T47D (cell line): ENCODE measurements around the gene MGAT5.

Experiments used
- DNase-seq, 2 experiments: peaks; one replicate each; pipeline versions ENCODE4 v3.0.0 to v3.0.0-alpha.2; 2011 to 2012; ENCODE audit warnings: low read depth in 1 of 2, low spot score in 1 of 2
- JUND ChIP-seq: IDR thresholded peaks from 2 replicates; pipeline ENCODE4 v1.6.1; 2012; ENCODE audit warnings: low read depth
- in situ Hi-C: cut with HindIII; loops from 2 replicates; pipeline ENCODE4 v1.10.0; 2016; ENCODE audit warnings: low sequenced_read_pairs, low pct_unique_long_range_greater_than_20kb

The MGAT5 gene

DNA sequence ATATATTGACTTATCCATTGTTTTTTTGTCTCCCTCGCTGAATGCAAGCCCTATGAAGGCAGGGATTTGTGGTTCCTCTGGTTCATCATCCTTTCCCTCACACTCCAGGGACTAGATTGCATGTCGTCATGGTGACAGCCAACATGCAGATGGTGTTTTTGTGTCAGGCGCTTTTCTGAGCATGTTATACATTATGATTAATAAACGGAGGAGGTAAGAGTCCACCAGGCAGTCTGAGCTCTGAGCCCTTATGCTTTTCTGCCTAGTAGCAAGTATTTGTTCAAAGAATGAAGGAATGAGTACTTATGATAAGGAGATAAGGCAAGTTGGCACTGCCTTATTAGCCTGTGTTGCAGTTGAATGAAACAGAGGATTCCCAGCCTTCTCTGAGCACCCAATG, 181.6 kb downstream of the MGAT5 start:
- TF ChIP-seq JUND, result no peak
- in situ Hi-C loops, result no loop called here
- DNase-seq, result peak in 1 of 2 experiments; percentile 13

DNA sequence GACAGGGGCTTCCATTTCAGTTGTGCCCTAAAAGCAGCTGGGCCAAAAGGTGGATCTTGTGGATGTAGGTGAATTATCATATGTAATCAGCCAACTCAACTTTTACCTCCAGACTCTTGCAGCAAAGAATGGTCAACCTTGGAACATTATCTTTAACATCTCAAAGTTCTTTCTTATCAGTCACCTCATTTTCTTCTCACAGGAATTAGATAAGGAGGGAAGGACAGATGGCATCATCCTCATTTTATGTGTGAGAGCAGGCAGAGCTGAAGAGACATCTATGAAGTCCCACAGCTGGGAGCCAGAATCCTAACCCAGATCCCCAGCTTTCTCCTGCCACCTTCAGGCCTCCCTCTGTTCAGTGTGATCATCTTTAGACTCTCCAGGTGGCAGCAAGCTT, 182.1 kb downstream of the MGAT5 start:
- no peak for TF ChIP-seq JUND
- DNase-seq, result no peak
- in situ Hi-C loops, result no loop called here

GRCh38 chr2:134436706-134437105, 182.8 kb downstream of the MGAT5 start:
- DNase-seq, result peak in 1 of 2 experiments; percentile 13
- TF ChIP-seq JUND, result no peak
- in situ Hi-C loops, result no loop called here

DNA sequence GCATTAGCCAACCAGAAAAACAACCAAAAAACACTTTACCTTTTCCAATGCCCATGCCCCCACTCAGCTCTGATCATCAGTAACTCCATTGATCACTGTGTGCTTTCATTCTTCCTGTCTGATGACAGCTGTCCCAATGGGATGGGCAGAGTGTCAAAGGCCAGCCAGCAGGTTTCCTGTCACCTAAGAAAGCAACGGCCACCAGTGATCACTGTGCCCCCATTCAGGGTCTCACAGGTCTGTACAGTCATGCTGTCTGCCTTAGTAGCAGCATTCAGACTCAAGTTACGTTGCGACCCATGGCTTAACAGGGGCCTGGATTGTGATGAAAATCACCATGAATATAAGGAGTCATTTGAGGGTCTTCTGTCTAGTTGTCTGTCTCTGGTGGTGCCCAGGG, 184.5 kb downstream of the MGAT5 start:
- in situ Hi-C loops, result no loop called here
- no peak for TF ChIP-seq JUND
- no peak for DNase-seq

DNA sequence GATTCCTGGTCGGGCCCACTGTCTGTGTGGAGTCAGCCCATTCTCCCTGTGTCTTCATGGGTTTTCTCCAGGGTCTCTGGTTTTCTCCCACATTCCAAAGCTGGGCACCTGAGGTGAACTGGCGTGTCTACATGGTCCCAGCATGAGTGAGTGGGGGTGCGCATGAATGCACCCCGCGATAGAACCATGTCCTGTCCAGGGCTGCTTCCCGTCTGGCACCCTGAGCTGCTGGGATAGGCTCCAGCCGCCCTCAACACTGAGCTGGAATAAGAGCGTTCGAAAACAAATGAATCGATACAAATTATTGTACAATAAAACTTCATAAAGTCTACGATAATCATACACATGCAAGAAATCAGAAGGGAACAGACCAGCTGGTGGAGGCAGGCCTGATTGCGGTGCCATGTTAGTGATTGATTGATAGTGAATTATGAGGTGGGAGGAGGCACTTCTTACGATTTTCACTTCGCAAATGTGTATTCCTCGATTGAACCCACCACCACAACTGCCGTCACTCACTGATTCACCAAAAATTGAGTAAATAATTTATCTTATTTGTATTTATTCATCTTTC, 186.6 kb downstream of the MGAT5 start:
- no peak for DNase-seq
- TF ChIP-seq JUND, result no peak
- in situ Hi-C loops, result no loop called here

- DNase-seq, result no peak
- TF ChIP-seq JUND, result no peak
- in situ Hi-C loops, result no loop called here
These were observed 187.4 kb downstream of the MGAT5 start for GRCh38 chr2:134441153-134441863.

DNA sequence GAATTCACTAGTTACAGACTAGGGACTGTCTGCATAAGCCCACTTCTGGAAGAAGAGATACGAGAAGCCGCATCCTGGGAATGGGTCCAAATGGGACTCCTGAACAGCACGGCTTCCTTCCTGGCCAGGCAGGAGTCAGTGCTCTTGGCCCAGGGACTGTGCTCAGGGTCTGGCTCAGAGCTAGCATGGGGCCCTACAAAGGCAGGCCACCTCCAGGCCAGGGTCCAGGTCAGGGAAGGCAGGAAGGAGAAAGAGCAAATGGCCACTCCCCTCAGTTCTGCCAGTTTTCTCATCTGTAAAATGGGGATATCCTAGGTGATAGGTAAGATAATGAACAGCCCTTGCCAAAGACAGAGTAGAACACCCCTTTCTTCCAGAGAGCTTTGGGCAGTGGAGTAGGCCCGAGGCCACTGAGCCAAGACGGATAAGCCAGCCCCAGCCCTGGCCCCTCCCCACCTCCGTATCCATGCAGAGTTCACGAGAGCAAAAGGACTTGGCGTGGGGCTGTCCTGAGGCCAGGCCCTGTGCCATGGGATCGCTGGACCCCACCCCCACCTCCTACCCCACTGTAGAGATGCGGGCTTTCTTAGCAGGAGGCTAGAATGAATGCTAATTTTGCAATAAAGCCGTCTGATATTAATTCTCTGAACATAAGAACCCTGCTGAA, 190.1 kb downstream of the MGAT5 start:
- no peak for TF ChIP-seq JUND
- DNase-seq, result no peak
- in situ Hi-C loops, result no loop called here

- no peak for TF ChIP-seq JUND
- no peak for DNase-seq
- in situ Hi-C loops, result no loop called here
These were observed 191.2 kb downstream of the MGAT5 start for GRCh38 chr2:134445116-134445515.

DNA sequence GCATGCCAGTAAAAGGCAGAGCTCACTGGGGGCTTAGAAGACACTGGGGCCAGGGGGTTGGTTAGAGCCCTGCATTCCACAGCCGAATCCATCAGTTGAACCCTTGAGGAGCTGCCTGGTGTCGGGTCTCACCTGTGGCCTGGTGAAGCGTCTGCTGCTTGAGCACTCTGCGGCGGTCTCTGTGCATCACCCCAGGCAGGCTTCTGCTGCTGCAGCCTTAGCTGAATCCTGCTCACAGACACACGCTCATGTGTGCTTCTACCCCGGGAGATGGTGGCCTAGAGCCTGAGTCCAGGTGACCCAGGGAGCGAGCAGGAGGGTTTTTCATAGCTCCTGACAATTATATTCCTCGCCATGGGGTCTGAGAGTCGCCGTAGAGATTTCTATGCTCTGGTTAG, 192.1 kb downstream of the MGAT5 start:
- DNase-seq, result no peak
- in situ Hi-C loops, result no loop called here
- no peak for TF ChIP-seq JUND

DNA sequence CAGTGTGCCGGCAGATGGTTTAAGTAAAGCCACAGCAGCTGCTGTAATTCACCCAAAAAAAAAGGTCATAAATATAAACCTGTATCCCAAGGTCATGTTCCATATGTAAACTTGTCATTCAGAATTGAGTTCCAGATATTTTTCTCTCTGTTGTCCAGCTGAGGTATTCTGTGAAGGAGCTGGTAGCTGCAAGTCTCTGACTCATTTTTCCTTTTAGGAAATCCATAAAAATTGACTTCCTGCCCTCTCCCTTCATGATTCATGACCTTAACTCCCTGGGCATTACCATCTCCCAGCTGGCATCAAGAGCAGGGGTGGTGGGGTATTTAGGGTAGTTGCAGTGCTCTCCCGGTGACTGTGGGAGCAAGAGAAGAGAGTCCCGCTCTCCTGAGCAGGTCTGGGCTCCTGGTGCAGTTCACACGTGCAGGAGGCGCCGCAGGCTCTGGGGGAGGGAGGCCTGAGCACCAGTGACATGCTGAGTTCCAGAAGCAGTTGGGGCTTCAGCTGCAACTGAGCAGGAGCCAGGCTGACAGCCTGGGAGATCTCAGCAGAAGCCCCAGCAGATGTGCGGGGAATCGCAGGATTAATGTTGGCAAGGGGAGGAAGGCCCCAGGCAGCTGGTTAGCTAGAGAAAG, 192.6 kb downstream of the MGAT5 start:
- in situ Hi-C loops, result no loop called here

GRCh38 chr2:134447669-134448068, 193.8 kb downstream of the MGAT5 start:
- in situ Hi-C loops, result no loop called here

More for the DNA sequence above, 192.6 kb downstream of the MGAT5 start:
- no peak for DNase-seq
- no peak for TF ChIP-seq JUND

GRCh38 chr2:134448650-134449049, 194.8 kb downstream of the MGAT5 start:
- no peak for TF ChIP-seq JUND
- DNase-seq, result no peak
- in situ Hi-C loops, result no loop called here

More at GRCh38 chr2:134447669-134448068, 193.8 kb downstream of the MGAT5 start:
- DNase-seq, result no peak
- no peak for TF ChIP-seq JUND

DNA sequence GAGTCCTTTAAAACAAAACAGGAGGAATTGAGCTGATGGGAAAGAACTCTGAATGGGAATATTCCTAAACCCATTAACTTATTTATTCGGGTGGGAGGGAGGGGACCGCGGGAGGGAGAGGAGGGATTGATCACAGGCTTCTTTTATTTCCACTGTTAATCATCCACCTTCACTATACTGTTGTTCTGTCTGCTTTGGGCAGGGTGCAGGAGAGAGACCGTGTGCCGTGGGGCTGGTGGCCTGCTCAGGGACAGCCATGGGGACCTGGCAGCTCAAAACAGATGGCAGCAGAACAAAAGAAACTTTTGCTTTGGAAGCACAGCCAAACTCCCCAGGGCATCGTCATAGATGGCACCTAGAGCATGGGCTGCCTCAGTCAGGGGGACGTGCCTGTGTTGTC, 195.3 kb downstream of the MGAT5 start:
- no peak for TF ChIP-seq JUND
- in situ Hi-C loops, result no loop called here
- DNase-seq, result no peak
